Measurements from ENCODE around the gene FAM222A. TPM values are rescaled to one million over a fixed set of nuclear protein-coding genes. Genes with fewer than 3 reads are reported as not detected.

Gene FAM222A
- total RNA-seq, 1 experiment from 2014 or later = 1.6 TPM

DNA sequence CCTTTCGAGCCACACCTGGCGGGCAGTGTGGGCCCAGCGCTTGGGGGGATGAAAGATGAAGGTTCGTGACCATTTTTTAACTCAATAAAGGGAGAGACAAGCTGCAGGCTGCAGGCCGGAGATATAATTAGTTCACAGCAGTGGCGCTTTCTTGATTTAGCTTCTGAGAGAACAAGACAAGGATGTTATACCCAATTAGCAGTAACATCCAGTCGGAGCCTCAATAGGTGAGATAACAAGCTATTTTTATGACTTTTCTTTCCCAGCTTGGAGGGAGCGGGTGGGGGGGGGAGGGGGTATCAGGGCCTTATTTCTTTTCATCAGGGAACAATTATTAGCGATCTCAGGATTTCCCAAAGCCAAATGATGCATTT, 9.1 kb downstream of the FAM222A start:
- TF ChIP-seq, protein P1, sequence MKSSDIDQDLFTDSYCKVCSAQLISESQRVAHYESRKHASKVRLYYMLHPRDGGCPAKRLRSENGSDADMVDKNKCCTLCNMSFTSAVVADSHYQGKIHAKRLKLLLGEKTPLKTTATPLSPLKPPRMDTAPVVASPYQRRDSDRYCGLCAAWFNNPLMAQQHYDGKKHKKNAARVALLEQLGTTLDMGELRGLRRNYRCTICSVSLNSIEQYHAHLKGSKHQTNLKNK (CRISPR knock-in tag; IDR thresholded peaks at IDR 0.05) = no peak
- TF ChIP-seq, protein P2, sequence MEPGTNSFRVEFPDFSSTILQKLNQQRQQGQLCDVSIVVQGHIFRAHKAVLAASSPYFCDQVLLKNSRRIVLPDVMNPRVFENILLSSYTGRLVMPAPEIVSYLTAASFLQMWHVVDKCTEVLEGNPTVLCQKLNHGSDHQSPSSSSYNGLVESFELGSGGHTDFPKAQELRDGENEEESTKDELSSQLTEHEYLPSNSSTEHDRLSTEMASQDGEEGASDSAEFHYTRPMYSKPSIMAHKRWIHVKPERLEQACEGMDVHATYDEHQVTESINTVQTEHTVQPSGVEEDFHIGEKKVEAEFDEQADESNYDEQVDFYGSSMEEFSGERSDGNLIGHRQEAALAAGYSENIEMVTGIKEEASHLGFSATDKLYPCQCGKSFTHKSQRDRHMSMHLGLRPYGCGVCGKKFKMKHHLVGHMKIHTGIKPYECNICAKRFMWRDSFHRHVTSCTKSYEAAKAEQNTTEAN (CRISPR knock-in tag; IDR thresholded peaks at IDR 0.05) = no peak
- TF ChIP-seq ZNF423 (CRISPR knock-in tag; IDR thresholded peaks at IDR 0.05) = no peak
- TF ChIP-seq, protein P3, sequence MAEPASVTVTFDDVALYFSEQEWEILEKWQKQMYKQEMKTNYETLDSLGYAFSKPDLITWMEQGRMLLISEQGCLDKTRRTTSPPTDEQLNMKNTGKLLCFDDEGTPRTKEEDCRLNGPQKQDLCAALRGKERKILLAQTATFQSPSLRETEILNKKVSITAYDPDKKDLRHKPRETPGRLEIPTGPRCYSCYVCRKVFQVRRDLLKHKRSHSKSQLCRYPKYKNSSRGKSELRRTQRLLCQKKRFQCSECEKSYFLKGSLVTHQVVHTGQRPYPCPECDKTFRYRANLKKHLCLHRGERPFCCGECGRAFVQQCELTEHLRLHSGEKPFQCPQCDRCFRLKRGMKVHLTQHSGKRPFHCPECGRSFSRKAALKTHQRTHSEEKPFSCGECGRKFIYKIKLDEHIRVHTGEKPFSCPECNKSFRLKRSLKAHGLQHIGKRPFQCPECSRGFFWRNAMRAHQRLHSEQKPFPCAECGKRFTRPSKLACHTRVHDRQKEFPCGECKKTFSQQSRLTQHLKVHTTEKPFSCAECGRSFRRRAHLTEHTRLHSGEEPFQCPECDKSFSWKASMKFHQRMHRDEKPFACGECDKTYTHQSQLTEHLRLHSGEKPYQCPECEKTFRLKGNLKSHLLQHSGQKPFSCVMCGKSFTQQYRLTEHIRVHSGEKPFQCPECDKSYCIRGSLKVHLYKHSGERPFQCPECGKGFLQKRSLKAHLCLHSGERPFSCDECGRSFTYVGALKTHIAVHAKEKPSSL (CRISPR knock-in tag; conservative IDR thresholded peaks at IDR 0.05) = no peak
- TF ChIP-seq, protein P4, sequence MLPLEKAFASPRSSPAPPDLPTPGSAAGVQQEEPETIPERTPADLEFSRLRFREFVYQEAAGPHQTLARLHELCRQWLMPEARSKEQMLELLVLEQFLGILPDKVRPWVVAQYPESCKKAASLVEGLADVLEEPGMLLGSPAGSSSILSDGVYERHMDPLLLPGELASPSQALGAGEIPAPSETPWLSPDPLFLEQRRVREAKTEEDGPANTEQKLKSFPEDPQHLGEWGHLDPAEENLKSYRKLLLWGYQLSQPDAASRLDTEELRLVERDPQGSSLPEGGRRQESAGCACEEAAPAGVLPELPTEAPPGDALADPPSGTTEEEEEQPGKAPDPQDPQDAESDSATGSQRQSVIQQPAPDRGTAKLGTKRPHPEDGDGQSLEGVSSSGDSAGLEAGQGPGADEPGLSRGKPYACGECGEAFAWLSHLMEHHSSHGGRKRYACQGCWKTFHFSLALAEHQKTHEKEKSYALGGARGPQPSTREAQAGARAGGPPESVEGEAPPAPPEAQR (CRISPR knock-in tag; IDR thresholded peaks at IDR 0.05) = no peak
- TF ChIP-seq RORB (CRISPR knock-in tag; IDR thresholded peaks at IDR 0.05) = no peak
- no peak for TF ChIP-seq JUN (CRISPR knock-in tag; IDR thresholded peaks at IDR 0.05)
- no peak for TF ChIP-seq EMX1 (CRISPR knock-in tag; IDR thresholded peaks at IDR 0.05)
- no peak for TF ChIP-seq SMAD4 (CRISPR knock-in tag; IDR thresholded peaks at IDR 0.05)
- TF ChIP-seq, protein P5, sequence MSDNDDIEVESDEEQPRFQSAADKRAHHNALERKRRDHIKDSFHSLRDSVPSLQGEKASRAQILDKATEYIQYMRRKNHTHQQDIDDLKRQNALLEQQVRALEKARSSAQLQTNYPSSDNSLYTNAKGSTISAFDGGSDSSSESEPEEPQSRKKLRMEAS (CRISPR knock-in tag; IDR thresholded peaks at IDR 0.05) = no peak
- TF ChIP-seq, protein P6, sequence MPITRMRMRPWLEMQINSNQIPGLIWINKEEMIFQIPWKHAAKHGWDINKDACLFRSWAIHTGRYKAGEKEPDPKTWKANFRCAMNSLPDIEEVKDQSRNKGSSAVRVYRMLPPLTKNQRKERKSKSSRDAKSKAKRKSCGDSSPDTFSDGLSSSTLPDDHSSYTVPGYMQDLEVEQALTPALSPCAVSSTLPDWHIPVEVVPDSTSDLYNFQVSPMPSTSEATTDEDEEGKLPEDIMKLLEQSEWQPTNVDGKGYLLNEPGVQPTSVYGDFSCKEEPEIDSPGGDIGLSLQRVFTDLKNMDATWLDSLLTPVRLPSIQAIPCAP (CRISPR knock-in tag; IDR thresholded peaks at IDR 0.05) = no peak
- TF ChIP-seq, protein P7, sequence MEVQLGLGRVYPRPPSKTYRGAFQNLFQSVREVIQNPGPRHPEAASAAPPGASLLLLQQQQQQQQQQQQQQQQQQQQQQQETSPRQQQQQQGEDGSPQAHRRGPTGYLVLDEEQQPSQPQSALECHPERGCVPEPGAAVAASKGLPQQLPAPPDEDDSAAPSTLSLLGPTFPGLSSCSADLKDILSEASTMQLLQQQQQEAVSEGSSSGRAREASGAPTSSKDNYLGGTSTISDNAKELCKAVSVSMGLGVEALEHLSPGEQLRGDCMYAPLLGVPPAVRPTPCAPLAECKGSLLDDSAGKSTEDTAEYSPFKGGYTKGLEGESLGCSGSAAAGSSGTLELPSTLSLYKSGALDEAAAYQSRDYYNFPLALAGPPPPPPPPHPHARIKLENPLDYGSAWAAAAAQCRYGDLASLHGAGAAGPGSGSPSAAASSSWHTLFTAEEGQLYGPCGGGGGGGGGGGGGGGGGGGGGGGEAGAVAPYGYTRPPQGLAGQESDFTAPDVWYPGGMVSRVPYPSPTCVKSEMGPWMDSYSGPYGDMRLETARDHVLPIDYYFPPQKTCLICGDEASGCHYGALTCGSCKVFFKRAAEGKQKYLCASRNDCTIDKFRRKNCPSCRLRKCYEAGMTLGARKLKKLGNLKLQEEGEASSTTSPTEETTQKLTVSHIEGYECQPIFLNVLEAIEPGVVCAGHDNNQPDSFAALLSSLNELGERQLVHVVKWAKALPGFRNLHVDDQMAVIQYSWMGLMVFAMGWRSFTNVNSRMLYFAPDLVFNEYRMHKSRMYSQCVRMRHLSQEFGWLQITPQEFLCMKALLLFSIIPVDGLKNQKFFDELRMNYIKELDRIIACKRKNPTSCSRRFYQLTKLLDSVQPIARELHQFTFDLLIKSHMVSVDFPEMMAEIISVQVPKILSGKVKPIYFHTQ (CRISPR knock-in tag; IDR thresholded peaks at IDR 0.05) = no peak
- TF ChIP-seq OVOL2 (CRISPR knock-in tag; IDR thresholded peaks at IDR 0.05; ENCODE audit: borderline replicate concordance) = no peak
- no peak for TF ChIP-seq FOXP1 (CRISPR knock-in tag; IDR thresholded peaks at IDR 0.05; ENCODE audit: borderline replicate concordance)
- ChIA-PET CTCF (interaction anchor here (0.8 to 2.0 kb wide), 5 partner anchors 12 to 125 kb away, joined by 3 to 10 read pairs (median 5); no protein-coding TSS in a partner anchor), POLR2A (no interaction called here)
- Mint-ChIP-seq H3K27me3 (ENCODE audit: low read depth) (peaks cover 10% of the 10 kb centered on the region), H3K36me3 (no peaks in the 10 kb centered on the region), H3K27ac (no peak overlapping the region), H3K9me3 (no peaks in the 10 kb centered on the region), H3K4me1 (peaks cover 17% of the 10 kb centered on the region), H3K4me3 (no peak overlapping the region)
- no peak for DNase-seq (ENCODE audit: low spot score)
- no peak for ATAC-seq

DNA sequence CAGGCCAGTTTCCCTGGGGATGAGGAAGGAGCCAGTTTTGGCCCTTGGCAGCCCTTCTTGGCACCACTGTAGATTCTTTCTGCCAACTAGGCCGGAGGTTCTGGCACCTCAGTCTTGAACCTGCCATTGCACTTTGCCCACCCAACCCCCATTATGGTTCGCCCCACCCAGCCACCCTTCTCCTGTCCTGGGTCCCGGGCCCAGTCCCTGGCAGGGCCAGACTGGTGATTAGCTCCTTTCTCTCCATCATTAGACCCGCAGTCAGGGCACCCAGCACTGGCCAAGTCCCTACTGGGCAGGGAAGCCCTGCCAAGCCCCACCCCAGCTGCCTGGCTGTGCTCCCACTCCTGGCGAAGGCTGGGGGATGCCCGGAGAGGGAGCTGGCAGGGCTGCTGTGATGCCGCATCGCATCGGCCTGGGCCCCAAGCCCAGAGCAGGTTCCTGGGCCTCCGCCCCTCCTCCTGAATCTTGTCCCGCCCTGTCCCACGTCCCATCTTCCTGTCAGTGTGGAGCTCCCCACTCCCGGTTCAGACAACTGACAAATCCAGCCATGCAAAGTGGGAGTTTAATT, 9.8 kb downstream of the FAM222A start:
- Mint-ChIP-seq H3K9me3 (no peaks in the 10 kb centered on the region), H3K4me1 (peaks cover 14% of the 10 kb centered on the region), H3K36me3 (no peaks in the 10 kb centered on the region), H3K27me3 (ENCODE audit: low read depth) (peaks cover 6% of the 10 kb centered on the region), H3K4me3 (no peak overlapping the region), H3K27ac (no peak overlapping the region)
- POLR2A ChIA-PET = no interaction called here
- CTCF ChIA-PET = interaction anchor here (0.9 to 2.0 kb wide), 3 partner anchors 9 to 125 kb away, joined by 4 to 10 read pairs (median 4); partner anchors contain the start of gene FAM222A
- DNase-seq (ENCODE audit: low spot score) (no peak), ATAC-seq (no peak)
- no peak for TF ChIP-seq CREB1 (CRISPR knock-in tag; IDR thresholded peaks at IDR 0.05)
- no peak for TF ChIP-seq NR1H2 (CRISPR knock-in tag; IDR thresholded peaks at IDR 0.05)
- TF ChIP-seq TCF7 (CRISPR knock-in tag; IDR thresholded peaks at IDR 0.05; ENCODE audit: low read depth) = no peak
- TF ChIP-seq ATF1 (CRISPR knock-in tag; IDR thresholded peaks at IDR 0.05) = no peak
- no peak for TF ChIP-seq OVOL2 (CRISPR knock-in tag; IDR thresholded peaks at IDR 0.05; ENCODE audit: borderline replicate concordance)
- TF ChIP-seq FOXJ3 (CRISPR knock-in tag; IDR thresholded peaks at IDR 0.05; ENCODE audit: borderline replicate concordance) = no peak
- TF ChIP-seq SMAD3 (CRISPR knock-in tag; IDR thresholded peaks at IDR 0.05; ENCODE audit: borderline replicate concordance) = no peak
- TF ChIP-seq, protein P8, sequence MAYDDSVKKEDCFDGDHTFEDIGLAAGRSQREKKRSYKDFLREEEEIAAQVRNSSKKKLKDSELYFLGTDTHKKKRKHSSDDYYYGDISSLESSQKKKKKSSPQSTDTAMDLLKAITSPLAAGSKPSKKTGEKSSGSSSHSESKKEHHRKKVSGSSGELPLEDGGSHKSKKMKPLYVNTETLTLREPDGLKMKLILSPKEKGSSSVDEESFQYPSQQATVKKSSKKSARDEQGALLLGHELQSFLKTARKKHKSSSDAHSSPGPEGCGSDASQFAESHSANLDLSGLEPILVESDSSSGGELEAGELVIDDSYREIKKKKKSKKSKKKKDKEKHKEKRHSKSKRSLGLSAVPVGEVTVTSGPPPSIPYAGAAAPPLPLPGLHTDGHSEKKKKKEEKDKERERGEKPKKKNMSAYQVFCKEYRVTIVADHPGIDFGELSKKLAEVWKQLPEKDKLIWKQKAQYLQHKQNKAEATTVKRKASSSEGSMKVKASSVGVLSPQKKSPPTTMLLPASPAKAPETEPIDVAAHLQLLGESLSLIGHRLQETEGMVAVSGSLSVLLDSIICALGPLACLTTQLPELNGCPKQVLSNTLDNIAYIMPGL (CRISPR knock-in tag; IDR thresholded peaks at IDR 0.05) = no peak
- TF ChIP-seq ETV6 (CRISPR knock-in tag; IDR thresholded peaks at IDR 0.05) = no peak
- no peak for TF ChIP-seq ZNF671 (CRISPR knock-in tag; IDR thresholded peaks at IDR 0.05)

Data from WTC11 (cell line).